ENCODE results near the gene C8G.

C8G gene

GRCh38 chr9:136910197-136910900 lies 34.7 kb upstream of the C8G start:
- TF ChIP-seq CTBP1 (IDR thresholded peaks at IDR 0.05; ENCODE audit: borderline replicate concordance) (no peak), ARNT (IDR thresholded peaks at IDR 0.05) (no peak)
- ChIA-PET POLR2A (no interaction called here), CTCF (no interaction called here)
- no peak for DNase-seq (ENCODE audit: extremely low spot score)

GRCh38 chr9:136910901-136911245 lies 34.2 kb upstream of the C8G start:
- DNase-seq (ENCODE audit: extremely low spot score), result no peak
- CTCF ChIA-PET, result no interaction called here
- POLR2A ChIA-PET, result no interaction called here
- no peak for TF ChIP-seq BHLHE40 (IDR thresholded peaks at IDR 0.05; ENCODE audit: borderline replicate concordance)
- no peak for TF ChIP-seq SUZ12 (IDR thresholded peaks at IDR 0.05)
- no peak for TF ChIP-seq HDGF (IDR thresholded peaks at IDR 0.05; ENCODE audit: borderline replicate concordance)
- no peak for TF ChIP-seq CTBP1 (IDR thresholded peaks at IDR 0.05; ENCODE audit: borderline replicate concordance)
- TF ChIP-seq ELF4 (IDR thresholded peaks at IDR 0.05), result no peak
- TF ChIP-seq FOXA1 (IDR thresholded peaks at IDR 0.05), result no peak
- TF ChIP-seq TARDBP (IDR thresholded peaks at IDR 0.05), result no peak
- no peak for TF ChIP-seq NFRKB (IDR thresholded peaks at IDR 0.05)
- no peak for TF ChIP-seq FOXK2 (IDR thresholded peaks at IDR 0.05)
- no peak for TF ChIP-seq LEF1 (IDR thresholded peaks at IDR 0.05; ENCODE audit: borderline replicate concordance)
- no peak for TF ChIP-seq PKNOX1 (IDR thresholded peaks at IDR 0.05)
- no peak for TF ChIP-seq L3MBTL2 (conservative IDR thresholded peaks at IDR 0.05)

- CTCF ChIA-PET, result no interaction called here
- POLR2A ChIA-PET, result no interaction called here
- no peak for TF ChIP-seq NFRKB (IDR thresholded peaks at IDR 0.05)
- TF ChIP-seq L3MBTL2 (conservative IDR thresholded peaks at IDR 0.05), result no peak
- TF ChIP-seq HDGF (IDR thresholded peaks at IDR 0.05; ENCODE audit: borderline replicate concordance), result no peak
- no peak for TF ChIP-seq CTBP1 (IDR thresholded peaks at IDR 0.05; ENCODE audit: borderline replicate concordance)
- TF ChIP-seq FOXA1 (IDR thresholded peaks at IDR 0.05), result no peak
- no peak for TF ChIP-seq ELF4 (IDR thresholded peaks at IDR 0.05)
- no peak for TF ChIP-seq BHLHE40 (IDR thresholded peaks at IDR 0.05; ENCODE audit: borderline replicate concordance)
- TF ChIP-seq PKNOX1 (IDR thresholded peaks at IDR 0.05), result no peak
- TF ChIP-seq LEF1 (IDR thresholded peaks at IDR 0.05; ENCODE audit: borderline replicate concordance), result no peak
- TF ChIP-seq FOXK2 (IDR thresholded peaks at IDR 0.05), result no peak
- no peak for TF ChIP-seq ZNF384 (IDR thresholded peaks at IDR 0.05)
- TF ChIP-seq FOXM1 (IDR thresholded peaks at IDR 0.05; ENCODE audit: borderline replicate concordance), result no peak
- TF ChIP-seq ARNT (IDR thresholded peaks at IDR 0.05), result no peak
- no peak for TF ChIP-seq TARDBP (IDR thresholded peaks at IDR 0.05)
- no peak for TF ChIP-seq SUZ12 (IDR thresholded peaks at IDR 0.05)
- TF ChIP-seq SP1 (IDR thresholded peaks at IDR 0.05), result no peak
- no peak for DNase-seq (ENCODE audit: extremely low spot score)
Measured at GRCh38 chr9:136913701-136914438, 31.2 kb upstream of the C8G start.

- ChIA-PET CTCF (no interaction called here), POLR2A (no interaction called here)
- no peak for TF ChIP-seq TARDBP (IDR thresholded peaks at IDR 0.05)
- DNase-seq (ENCODE audit: extremely low spot score), result no peak
Measured at GRCh38 chr9:136915632-136916329, 29.3 kb upstream of the C8G start.

GRCh38 chr9:136916330-136917184 lies 28.5 kb upstream of the C8G start:
- POLR2A ChIA-PET, result no interaction called here
- TF ChIP-seq ELF4 (IDR thresholded peaks at IDR 0.05), result no peak
- no peak for TF ChIP-seq NFRKB (IDR thresholded peaks at IDR 0.05)
- no peak for TF ChIP-seq ARNT (IDR thresholded peaks at IDR 0.05)
- no peak for TF ChIP-seq PKNOX1 (IDR thresholded peaks at IDR 0.05)
- TF ChIP-seq FOXA1 (IDR thresholded peaks at IDR 0.05), result no peak
- TF ChIP-seq BHLHE40 (IDR thresholded peaks at IDR 0.05; ENCODE audit: borderline replicate concordance), result no peak
- TF ChIP-seq L3MBTL2 (conservative IDR thresholded peaks at IDR 0.05), result no peak
- no peak for TF ChIP-seq ZNF384 (IDR thresholded peaks at IDR 0.05)
- TF ChIP-seq HDGF (IDR thresholded peaks at IDR 0.05; ENCODE audit: borderline replicate concordance), result no peak
- DNase-seq (ENCODE audit: extremely low spot score), result no peak
- CTCF ChIA-PET, result no interaction called here

GRCh38 chr9:136917902-136918301 lies 27.1 kb upstream of the C8G start:
- CTCF ChIA-PET, result no interaction called here
- TF ChIP-seq FOXK2 (IDR thresholded peaks at IDR 0.05) (no peak), PKNOX1 (IDR thresholded peaks at IDR 0.05) (no peak), HDGF (IDR thresholded peaks at IDR 0.05; ENCODE audit: borderline replicate concordance) (no peak), BHLHE40 (IDR thresholded peaks at IDR 0.05; ENCODE audit: borderline replicate concordance) (no peak), ZNF384 (IDR thresholded peaks at IDR 0.05) (no peak), L3MBTL2 (conservative IDR thresholded peaks at IDR 0.05) (no peak), NFRKB (IDR thresholded peaks at IDR 0.05) (no peak), TARDBP (IDR thresholded peaks at IDR 0.05) (no peak)
- POLR2A ChIA-PET, result no interaction called here
- DNase-seq (ENCODE audit: extremely low spot score), result no peak

Measured in HEK293T (cell line).